ENCODE measurements around the gene MT3.
"Not testable (repeated sequence)": the region's sequence is repeated elsewhere in the genome, so short reads cannot be mapped to it uniquely, and the experiment has no call there.

MT3 gene

GRCh38 chr16:56611281-56611833, 22.0 kb downstream of the MT3 start:
- Mint-ChIP-seq H3K4me1 (peaks cover 41% of the 10 kb centered on the region), H3K27ac (peak overlapping the region; percentile 76)

GRCh38 chr16:56613706-56614105, 24.4 kb downstream of the MT3 start:
- Mint-ChIP-seq H3K36me3 (no peaks in the 10 kb centered on the region), H3K27ac (no peak overlapping the region), H3K4me3 (no peak overlapping the region), H3K9me3 (no peaks in the 10 kb centered on the region), H3K27me3 (peaks cover 24% of the 10 kb centered on the region), H3K4me1 (peaks cover 38% of the 10 kb centered on the region)
- no peak for ATAC-seq

More at GRCh38 chr16:56611281-56611833, 22.0 kb downstream of the MT3 start:
- H3K9me3 Mint-ChIP-seq = no peaks in the 10 kb centered on the region
- H3K27me3 Mint-ChIP-seq = peaks cover under 1% of the 10 kb centered on the region
- no peaks in the 10 kb centered on the region for H3K36me3 Mint-ChIP-seq
- no peak for ATAC-seq
- H3K4me3 Mint-ChIP-seq = peak overlapping the region; percentile 16

GRCh38 chr16:56614549-56614991, 25.2 kb downstream of the MT3 start:
- Mint-ChIP-seq H3K4me3 (no peak overlapping the region), H3K36me3 (no peaks in the 10 kb centered on the region), H3K9me3 (no peaks in the 10 kb centered on the region), H3K27ac (no peak overlapping the region), H3K4me1 (peaks cover 30% of the 10 kb centered on the region), H3K27me3 (peaks cover 33% of the 10 kb centered on the region)
- ATAC-seq = no peak

GRCh38 chr16:56615353-56615752, 26.0 kb downstream of the MT3 start:
- H3K4me1 Mint-ChIP-seq = peaks cover 23% of the 10 kb centered on the region
- H3K9me3 Mint-ChIP-seq = no peaks in the 10 kb centered on the region
- H3K4me3 Mint-ChIP-seq = no peak overlapping the region
- no peak overlapping the region for H3K27ac Mint-ChIP-seq
- no peak for ATAC-seq
- peaks cover 34% of the 10 kb centered on the region for H3K27me3 Mint-ChIP-seq
- no peaks in the 10 kb centered on the region for H3K36me3 Mint-ChIP-seq

- H3K27me3 Mint-ChIP-seq = peaks cover 34% of the 10 kb centered on the region
- H3K4me3 Mint-ChIP-seq = peak overlapping the region; percentile 44
- H3K27ac Mint-ChIP-seq = no peak overlapping the region
- peaks cover 10% of the 10 kb centered on the region for H3K4me1 Mint-ChIP-seq
- no peaks in the 10 kb centered on the region for H3K9me3 Mint-ChIP-seq
- ATAC-seq = no peak
- H3K36me3 Mint-ChIP-seq = no peaks in the 10 kb centered on the region
Measured at GRCh38 chr16:56616608-56617211, 27.4 kb downstream of the MT3 start.

- Mint-ChIP-seq H3K9me3 (no peaks in the 10 kb centered on the region), H3K27ac (no peak overlapping the region), H3K4me1 (peaks cover 10% of the 10 kb centered on the region), H3K4me3 (peak overlapping the region; percentile 51), H3K36me3 (no peaks in the 10 kb centered on the region), H3K27me3 (peaks cover 34% of the 10 kb centered on the region)
- ATAC-seq = peak; percentile 50
Measured at GRCh38 chr16:56617212-56618085, 28.1 kb downstream of the MT3 start.

GRCh38 chr16:56618138-56618537, 28.8 kb downstream of the MT3 start:
- Mint-ChIP-seq H3K9me3 (no peaks in the 10 kb centered on the region), H3K27me3 (peaks cover 34% of the 10 kb centered on the region), H3K4me3 (no peak overlapping the region), H3K27ac (no peak overlapping the region), H3K36me3 (no peaks in the 10 kb centered on the region), H3K4me1 (peaks cover 10% of the 10 kb centered on the region)
- no peak for ATAC-seq

- no peaks in the 10 kb centered on the region for H3K9me3 Mint-ChIP-seq
- H3K4me3 Mint-ChIP-seq = no peak overlapping the region
- peaks cover 48% of the 10 kb centered on the region for H3K27me3 Mint-ChIP-seq
- no peak overlapping the region for H3K27ac Mint-ChIP-seq
- H3K4me1 Mint-ChIP-seq = peaks cover 18% of the 10 kb centered on the region
- ATAC-seq = no peak
- no peaks in the 10 kb centered on the region for H3K36me3 Mint-ChIP-seq
Measured at GRCh38 chr16:56620339-56620897, 31.1 kb downstream of the MT3 start.

GRCh38 chr16:56621665-56622445, 32.5 kb downstream of the MT3 start:
- Mint-ChIP-seq H3K27me3 (peaks cover 57% of the 10 kb centered on the region), H3K4me1 (peaks cover 23% of the 10 kb centered on the region)
- H3K36me3 Mint-ChIP-seq, H3K27ac Mint-ChIP-seq, H3K9me3 Mint-ChIP-seq, H3K4me3 Mint-ChIP-seq, ATAC-seq: not testable (repeated sequence)

- H3K27me3 Mint-ChIP-seq = peaks cover 47% of the 10 kb centered on the region
- H3K4me3 Mint-ChIP-seq, H3K9me3 Mint-ChIP-seq, H3K27ac Mint-ChIP-seq, H3K36me3 Mint-ChIP-seq, ATAC-seq: not testable (repeated sequence)
- H3K4me1 Mint-ChIP-seq = peaks cover 14% of the 10 kb centered on the region
Measured at GRCh38 chr16:56623184-56623583, 33.9 kb downstream of the MT3 start.

- Mint-ChIP-seq H3K27me3 (peaks cover 43% of the 10 kb centered on the region), H3K9me3 (no peaks in the 10 kb centered on the region), H3K4me3 (no peak overlapping the region), H3K27ac (no peak overlapping the region), H3K36me3 (no peaks in the 10 kb centered on the region), H3K4me1 (peaks cover 14% of the 10 kb centered on the region)
- no peak for ATAC-seq
Measured at GRCh38 chr16:56623637-56624036, 34.3 kb downstream of the MT3 start.

GRCh38 chr16:56625140-56625942, 36.0 kb downstream of the MT3 start, which contains the start of gene MT1E:
TSS of gene MT1E (plus strand) at chr16:56625781. CDS start at chr16:56625852, 71 bp downstream.
- H3K36me3 Mint-ChIP-seq = no peaks in the 10 kb centered on the region
- ATAC-seq = peak; percentile 54
- H3K27me3 Mint-ChIP-seq = peaks cover 32% of the 10 kb centered on the region
- H3K4me1 Mint-ChIP-seq = peaks cover 30% of the 10 kb centered on the region
- peak within 1 kb of the TSS; percentile 84 for H3K27ac Mint-ChIP-seq
- H3K4me3 Mint-ChIP-seq = peak within 1 kb of the TSS; percentile 86
- H3K9me3 Mint-ChIP-seq = no peaks in the 10 kb centered on the region

- Mint-ChIP-seq H3K4me3 (peak overlapping the region; percentile 53), H3K27ac (peak overlapping the region; percentile 84), H3K36me3 (no peaks in the 10 kb centered on the region), H3K9me3 (no peaks in the 10 kb centered on the region), H3K27me3 (peaks cover 32% of the 10 kb centered on the region), H3K4me1 (peaks cover 33% of the 10 kb centered on the region)
- no peak for ATAC-seq
Measured at GRCh38 chr16:56625943-56626654, 36.8 kb downstream of the MT3 start.
